IPS-11a (cell line): Measurements from ENCODE around the gene SLC12A7.
"Not testable (repeated sequence)": the region's sequence is repeated elsewhere in the genome, so short reads cannot be mapped to it uniquely, and the experiment has no call there.

Source experiments
- H3K4me3 ChIP-seq: one replicate; pipeline ENCODE4 v1.5.1; 2013; ENCODE audit warnings: low read depth, low read length, control low read depth

Gene SLC12A7

GRCh38 chr5:1065891-1066650 is 45.8 kb downstream of the SLC12A7 start:
- H3K4me3 ChIP-seq, result no peak overlapping the region

GRCh38 chr5:1065143-1065750 is 46.6 kb downstream of the SLC12A7 start:
- H3K4me3 ChIP-seq, result no peak overlapping the region

GRCh38 chr5:1064383-1065142 is 47.3 kb downstream of the SLC12A7 start:
- H3K4me3 ChIP-seq, result no peak overlapping the region

GRCh38 chr5:1063661-1064382 is 48.0 kb downstream of the SLC12A7 start:
- no peak overlapping the region for H3K4me3 ChIP-seq

- no peak overlapping the region for H3K4me3 ChIP-seq
These were observed 48.9 kb downstream of the SLC12A7 start for GRCh38 chr5:1062761-1063568.

- no peak overlapping the region for H3K4me3 ChIP-seq
These were observed 49.9 kb downstream of the SLC12A7 start for GRCh38 chr5:1061916-1062315.

- not testable (repeated sequence) for H3K4me3 ChIP-seq
These were observed 50.6 kb downstream of the SLC12A7 start for GRCh38 chr5:1061292-1061691.

- H3K4me3 ChIP-seq, result no peak overlapping the region
These were observed 51.3 kb downstream of the SLC12A7 start for GRCh38 chr5:1060535-1060981.

- H3K4me3 ChIP-seq, result no peak overlapping the region
These were observed 52.0 kb downstream of the SLC12A7 start for GRCh38 chr5:1059884-1060263.

- H3K4me3 ChIP-seq, result no peak overlapping the region
These were observed 52.6 kb downstream of the SLC12A7 start for GRCh38 chr5:1058988-1059883.

GRCh38 chr5:1058083-1058945 is 53.5 kb downstream of the SLC12A7 start:
- H3K4me3 ChIP-seq, result no peak overlapping the region

GRCh38 chr5:1057485-1058082 is 54.3 kb downstream of the SLC12A7 start:
- H3K4me3 ChIP-seq, result no peak overlapping the region

GRCh38 chr5:1056611-1057484 is 55.0 kb downstream of the SLC12A7 start:
- no peak overlapping the region for H3K4me3 ChIP-seq

- no peak overlapping the region for H3K4me3 ChIP-seq
These were observed 55.8 kb downstream of the SLC12A7 start for GRCh38 chr5:1055896-1056610.

- no peak overlapping the region for H3K4me3 ChIP-seq
These were observed 56.8 kb downstream of the SLC12A7 start for GRCh38 chr5:1054799-1055775.
